Iris pigment epithelial cell (primary cell): Measurements from ENCODE around the gene PLEKHM2.

Experiments
- DNase-seq: peaks from one replicate; pipeline ENCODE4 v3.0.0-alpha.2; 2011; ENCODE audit warnings: low read depth

Gene PLEKHM2

GRCh38 chr1:15758343-15758931 lies 74.3 kb downstream of the PLEKHM2 start, which contains the start of gene FBLIM1:
Gene FBLIM1 (plus strand): TSS chr1:15758795. CDS start chr1:15764984, 6,189 bp downstream.
- no peak for DNase-seq

- no peak for DNase-seq
These were observed 75.0 kb downstream of the PLEKHM2 start for GRCh38 chr1:15758953-15759661.

- peak; percentile 41 for DNase-seq
These were observed 76.5 kb downstream of the PLEKHM2 start for GRCh38 chr1:15760520-15761211.

GRCh38 chr1:15761366-15762128 lies 77.4 kb downstream of the PLEKHM2 start:
- no peak for DNase-seq

- no peak for DNase-seq
These were observed 78.4 kb downstream of the PLEKHM2 start for GRCh38 chr1:15762546-15762945.

- DNase-seq = no peak
These were observed 80.2 kb downstream of the PLEKHM2 start for GRCh38 chr1:15764269-15764764.

- no peak for DNase-seq
These were observed 80.8 kb downstream of the PLEKHM2 start for GRCh38 chr1:15764890-15765289.

- DNase-seq = peak; percentile 55
These were observed 81.5 kb downstream of the PLEKHM2 start for GRCh38 chr1:15765495-15766194.

- no peak for DNase-seq
These were observed 83.8 kb downstream of the PLEKHM2 start for GRCh38 chr1:15767941-15768340.

- no peak for DNase-seq
These were observed 84.3 kb downstream of the PLEKHM2 start for GRCh38 chr1:15768388-15768787.

GRCh38 chr1:15770313-15770962 lies 86.3 kb downstream of the PLEKHM2 start:
- no peak for DNase-seq

- DNase-seq = no peak
These were observed 87.9 kb downstream of the PLEKHM2 start for GRCh38 chr1:15771836-15772515.

- DNase-seq = no peak
These were observed 91.6 kb downstream of the PLEKHM2 start for GRCh38 chr1:15775706-15776105.

- no peak for DNase-seq
These were observed 94.0 kb downstream of the PLEKHM2 start for GRCh38 chr1:15777909-15778707.
